Vagina (tissue), 2 donors: Measurements from ENCODE around the gene ARHGAP10.

ENCODE experiments used
- POLR2A ChIP-seq, 2 donors: fragments of 450-650 bp; IDR thresholded peaks; one replicate each; pipeline ENCODE4 v1.6.1; 2017; ENCODE audit warnings: antibody characterized with exemption in 2 of 2, mild to moderate bottlenecking in 2 of 2, moderate library complexity in 2 of 2
- TF ChIP-seq, protein P1 (sequence below), 3 experiments: fragments of 450-650 bp in 2 of 3; fragments of 200-600 bp in 1 of 3; sonication (generic) in 1 of 3; IDR thresholded peaks; one replicate each; pipeline ENCODE4 v1.5.1; 2017 to 2019; ENCODE audit warnings: antibody characterized with exemption in 3 of 3, mild to moderate bottlenecking in 2 of 3, moderate library complexity in 2 of 3

DNA sequence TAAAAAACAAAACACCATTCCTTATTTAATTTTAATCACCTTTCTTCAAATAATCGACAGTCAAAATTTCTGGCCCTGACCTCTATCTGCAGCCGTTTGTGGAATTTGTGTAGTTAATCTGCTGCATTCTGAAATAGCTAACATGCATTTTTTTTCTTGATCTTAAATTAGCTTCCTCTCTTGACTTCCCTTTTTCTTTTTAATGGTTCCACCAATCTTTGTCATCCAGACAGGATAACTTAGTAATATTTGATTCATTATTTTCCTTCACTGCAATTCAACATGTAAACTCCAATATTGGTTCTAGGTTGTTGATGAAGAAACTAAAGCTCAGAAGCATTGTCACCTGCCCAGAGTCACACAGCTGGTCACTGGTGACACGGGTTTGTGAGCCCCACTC lies 77.3 kb downstream of the ARHGAP10 start:
- no peak for TF ChIP-seq POLR2A (IDR thresholded peaks at IDR 0.05)
- TF ChIP-seq, protein P1, sequence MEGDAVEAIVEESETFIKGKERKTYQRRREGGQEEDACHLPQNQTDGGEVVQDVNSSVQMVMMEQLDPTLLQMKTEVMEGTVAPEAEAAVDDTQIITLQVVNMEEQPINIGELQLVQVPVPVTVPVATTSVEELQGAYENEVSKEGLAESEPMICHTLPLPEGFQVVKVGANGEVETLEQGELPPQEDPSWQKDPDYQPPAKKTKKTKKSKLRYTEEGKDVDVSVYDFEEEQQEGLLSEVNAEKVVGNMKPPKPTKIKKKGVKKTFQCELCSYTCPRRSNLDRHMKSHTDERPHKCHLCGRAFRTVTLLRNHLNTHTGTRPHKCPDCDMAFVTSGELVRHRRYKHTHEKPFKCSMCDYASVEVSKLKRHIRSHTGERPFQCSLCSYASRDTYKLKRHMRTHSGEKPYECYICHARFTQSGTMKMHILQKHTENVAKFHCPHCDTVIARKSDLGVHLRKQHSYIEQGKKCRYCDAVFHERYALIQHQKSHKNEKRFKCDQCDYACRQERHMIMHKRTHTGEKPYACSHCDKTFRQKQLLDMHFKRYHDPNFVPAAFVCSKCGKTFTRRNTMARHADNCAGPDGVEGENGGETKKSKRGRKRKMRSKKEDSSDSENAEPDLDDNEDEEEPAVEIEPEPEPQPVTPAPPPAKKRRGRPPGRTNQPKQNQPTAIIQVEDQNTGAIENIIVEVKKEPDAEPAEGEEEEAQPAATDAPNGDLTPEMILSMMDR (IDR thresholded peaks at IDR 0.05) = no peak
